ENCODE measurements around the gene INS. TPM values are rescaled to one million over a fixed set of nuclear protein-coding genes. Genes with fewer than 3 reads are reported as not detected.
"Not testable (repeated sequence)": the region's sequence is repeated elsewhere in the genome, so short reads cannot be mapped to it uniquely, and the experiment has no call there.

Gene INS
- total RNA-seq, 1 donor from 2014 or later = not detected

DNA sequence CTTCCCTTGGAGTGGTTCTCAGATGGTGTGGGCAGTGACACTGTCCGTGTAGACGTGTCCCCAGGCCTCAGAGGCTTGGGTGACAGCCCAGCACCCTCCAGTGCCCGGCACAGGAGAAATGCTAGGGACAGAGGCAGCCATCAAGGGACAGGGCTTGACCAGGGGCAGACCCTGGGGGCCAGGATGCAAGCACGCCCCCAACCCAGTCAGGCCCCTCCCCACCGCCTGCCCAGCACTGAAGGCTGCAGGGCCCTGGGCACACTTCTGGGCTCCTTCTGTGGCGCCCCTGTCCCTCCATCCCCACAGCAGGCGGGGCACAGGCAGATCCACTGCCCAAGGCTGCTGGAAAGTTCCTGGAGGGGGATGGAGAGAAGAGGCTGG lies 32.9 kb downstream of the INS start:
- Histone ChIP-seq H3K4me1 (no peaks in the 10 kb centered on the region), H3K36me3 (peaks cover 5% of the 10 kb centered on the region), H3K9me3 (replicated peaks) (no peaks in the 10 kb centered on the region), H3K27me3 (ENCODE audit: low read depth) (peaks cover 39% of the 10 kb centered on the region), H3K27ac (replicated peaks) (no peak overlapping the region), H3K4me3 (no peak overlapping the region)
- intact Hi-C loops (cut with micrococcal nuclease) = no loop called here
- TF ChIP-seq, protein P1, sequence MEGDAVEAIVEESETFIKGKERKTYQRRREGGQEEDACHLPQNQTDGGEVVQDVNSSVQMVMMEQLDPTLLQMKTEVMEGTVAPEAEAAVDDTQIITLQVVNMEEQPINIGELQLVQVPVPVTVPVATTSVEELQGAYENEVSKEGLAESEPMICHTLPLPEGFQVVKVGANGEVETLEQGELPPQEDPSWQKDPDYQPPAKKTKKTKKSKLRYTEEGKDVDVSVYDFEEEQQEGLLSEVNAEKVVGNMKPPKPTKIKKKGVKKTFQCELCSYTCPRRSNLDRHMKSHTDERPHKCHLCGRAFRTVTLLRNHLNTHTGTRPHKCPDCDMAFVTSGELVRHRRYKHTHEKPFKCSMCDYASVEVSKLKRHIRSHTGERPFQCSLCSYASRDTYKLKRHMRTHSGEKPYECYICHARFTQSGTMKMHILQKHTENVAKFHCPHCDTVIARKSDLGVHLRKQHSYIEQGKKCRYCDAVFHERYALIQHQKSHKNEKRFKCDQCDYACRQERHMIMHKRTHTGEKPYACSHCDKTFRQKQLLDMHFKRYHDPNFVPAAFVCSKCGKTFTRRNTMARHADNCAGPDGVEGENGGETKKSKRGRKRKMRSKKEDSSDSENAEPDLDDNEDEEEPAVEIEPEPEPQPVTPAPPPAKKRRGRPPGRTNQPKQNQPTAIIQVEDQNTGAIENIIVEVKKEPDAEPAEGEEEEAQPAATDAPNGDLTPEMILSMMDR (IDR thresholded peaks at IDR 0.05; ENCODE audit: borderline replicate concordance) = no peak
- DNase-seq = no peak

DNA sequence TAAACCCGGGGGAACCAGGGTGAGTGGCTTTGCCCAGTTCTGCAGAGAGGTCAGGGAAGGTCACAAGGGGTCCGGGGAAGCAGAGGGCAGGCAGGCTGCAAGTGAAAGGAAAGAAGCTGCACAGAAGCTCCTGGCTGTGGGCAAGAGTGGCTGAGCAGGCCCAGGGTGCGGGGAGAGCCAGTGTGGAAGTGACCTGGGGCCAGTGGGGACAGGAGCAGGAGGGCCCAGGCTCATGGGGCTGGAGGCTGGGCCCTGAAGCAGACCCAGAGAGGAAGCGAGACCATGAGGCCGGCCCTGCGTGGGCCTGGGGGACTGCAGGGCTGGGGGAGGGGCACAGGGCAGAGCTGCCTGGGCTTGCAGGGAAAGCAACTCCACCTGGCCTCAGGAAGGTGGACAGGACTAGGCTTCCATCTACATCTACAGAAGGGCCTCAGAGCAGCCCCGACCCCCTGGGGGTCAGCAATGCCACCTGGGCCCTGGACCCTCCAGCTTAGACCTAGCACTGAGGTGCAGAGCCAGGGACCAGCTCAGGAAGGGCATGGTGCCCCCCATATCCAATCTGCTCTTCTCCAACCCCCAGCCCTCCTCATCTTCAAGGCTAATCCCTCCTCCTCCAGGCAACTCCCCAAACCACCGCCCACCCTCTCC lies 33.4 kb downstream of the INS start:
- no peak overlapping the region for H3K27ac ChIP-seq (replicated peaks)
- peaks cover 36% of the 10 kb centered on the region for H3K27me3 ChIP-seq (ENCODE audit: low read depth)
- intact Hi-C loops (cut with micrococcal nuclease) = no loop called here
- peaks cover 3% of the 10 kb centered on the region for H3K36me3 ChIP-seq
- TF ChIP-seq, protein P1 (IDR thresholded peaks at IDR 0.05; ENCODE audit: borderline replicate concordance) = no peak
- H3K4me3 ChIP-seq = no peak overlapping the region
- H3K4me1 ChIP-seq = no peaks in the 10 kb centered on the region
- no peak for DNase-seq
- no peaks in the 10 kb centered on the region for H3K9me3 ChIP-seq (replicated peaks)

- peaks cover 42% of the 10 kb centered on the region for H3K27me3 ChIP-seq (ENCODE audit: low read depth)
- H3K4me1 ChIP-seq = no peaks in the 10 kb centered on the region
- no peak overlapping the region for H3K27ac ChIP-seq (replicated peaks)
- DNase-seq = no peak
- intact Hi-C loops (cut with micrococcal nuclease) = no loop called here
- TF ChIP-seq, protein P1 (IDR thresholded peaks at IDR 0.05; ENCODE audit: borderline replicate concordance) = no peak
- H3K4me3 ChIP-seq = no peak overlapping the region
- no peaks in the 10 kb centered on the region for H3K9me3 ChIP-seq (replicated peaks)
- peaks cover 3% of the 10 kb centered on the region for H3K36me3 ChIP-seq
Measured at GRCh38 chr11:2126520-2127085, 34.4 kb downstream of the INS start.

DNA sequence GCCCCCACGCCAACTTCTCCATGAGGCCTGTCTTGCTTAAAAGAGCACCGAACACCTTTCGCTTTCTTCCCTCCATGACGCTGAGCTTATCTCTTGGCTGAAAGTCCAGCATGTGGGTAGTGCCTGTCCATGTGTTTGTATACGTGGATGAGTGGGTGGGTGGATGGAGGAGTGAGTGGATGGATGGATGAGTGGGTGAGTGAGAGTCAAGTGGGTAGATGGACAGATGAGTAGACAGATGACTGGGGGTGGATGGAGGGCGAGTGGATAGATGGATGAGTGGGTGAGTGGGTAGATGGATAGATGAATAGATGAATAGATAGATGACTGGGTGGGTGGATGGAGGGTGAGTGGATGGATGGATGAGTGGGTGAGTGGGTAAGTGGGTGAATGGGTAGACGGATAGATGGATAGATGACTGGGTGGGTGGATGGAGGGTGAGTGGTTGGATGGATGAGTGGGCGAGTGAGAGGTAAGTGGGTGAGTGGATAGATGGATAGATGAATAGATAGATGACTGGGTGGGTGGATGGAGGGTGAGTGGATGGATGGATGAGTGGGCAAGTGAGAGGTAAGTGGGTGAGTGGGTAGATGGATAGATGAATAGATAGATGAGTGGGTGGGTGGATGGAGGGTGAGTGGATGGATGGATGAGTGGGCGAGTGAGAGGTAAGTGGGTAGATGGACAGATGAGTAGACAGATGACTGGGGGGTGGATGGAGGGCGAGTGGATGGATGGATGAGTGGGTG lies 36.1 kb downstream of the INS start:
- H3K4me3 ChIP-seq; H3K36me3 ChIP-seq; intact Hi-C loops (cut with micrococcal nuclease); H3K9me3 ChIP-seq (replicated peaks); DNase-seq; H3K27ac ChIP-seq (replicated peaks); H3K4me1 ChIP-seq: not testable (repeated sequence)
- H3K27me3 ChIP-seq (ENCODE audit: low read depth) = peaks cover 49% of the 10 kb centered on the region

DNA sequence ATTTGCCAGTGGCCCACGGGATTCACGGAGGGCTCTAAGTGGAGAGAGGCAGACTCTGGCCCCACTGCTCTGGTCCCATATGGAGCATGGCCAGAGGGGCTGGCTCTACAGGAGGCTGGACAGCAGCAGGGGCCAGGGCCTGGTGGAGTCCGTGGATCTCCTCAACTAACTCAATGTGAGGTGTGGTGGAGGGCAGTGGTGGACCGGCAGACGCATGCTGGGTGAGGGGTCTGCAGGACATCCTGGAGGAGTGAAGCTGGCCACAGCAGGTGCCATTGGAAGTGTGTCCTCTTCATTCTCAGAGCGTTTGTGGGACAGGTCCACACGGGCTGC lies 37.4 kb downstream of the INS start:
- TF ChIP-seq, protein P1 (IDR thresholded peaks at IDR 0.05; ENCODE audit: borderline replicate concordance) = no peak
- Histone ChIP-seq H3K9me3 (replicated peaks) (no peaks in the 10 kb centered on the region), H3K4me1 (no peaks in the 10 kb centered on the region), H3K27ac (replicated peaks) (no peak overlapping the region), H3K27me3 (ENCODE audit: low read depth) (peaks cover 48% of the 10 kb centered on the region), H3K36me3 (no peaks in the 10 kb centered on the region), H3K4me3 (no peak overlapping the region)
- no peak for DNase-seq
- intact Hi-C loops (cut with micrococcal nuclease) = no loop called here

All from left ventricle myocardium inferior (tissue), 1 donor.